Neural cell (in vitro differentiated cells): ENCODE results near the gene ACVR1B. TPM values are rescaled to one million over a fixed set of nuclear protein-coding genes. Genes with fewer than 3 reads are reported as not detected.

Experiments used
- H2AFZ ChIP-seq: fragments of 200-600, 300-800 bp; sonication (generic), shearing (Covaris generic); 2 replicates; pipeline ENCODE4 v1.6.0; 2014; ENCODE audit warnings: low read depth, mild to moderate bottlenecking, antibody characterized with exemption, low read length, moderate library complexity
- H3F3A ChIP-seq: fragments of 200-600 bp; shearing (Covaris generic); 2 replicates; pipeline ENCODE4 v1.6.1; 2016; ENCODE audit warnings: mild to moderate bottlenecking, moderate library complexity, mixed read lengths, antibody characterized with exemption, low read length; ENCODE audit not compliant: insufficient read depth, poor library complexity, severe bottlenecking
- H3K27ac ChIP-seq: fragments of 200-600, 300-800 bp; sonication (generic), shearing (Covaris generic); 2 replicates; pipeline ENCODE4 v1.5.1; 2014; ENCODE audit warnings: mild to moderate bottlenecking, low read length, moderate library complexity
- H3K27me3 ChIP-seq: fragments of 300-800, 200-600 bp; sonication (generic), shearing (Covaris generic); 2 replicates; pipeline ENCODE4 v1.6.0; 2014; ENCODE audit warnings: mild to moderate bottlenecking, low read depth, low read length, moderate library complexity; ENCODE audit not compliant: insufficient read depth
- H3K36me3 ChIP-seq: fragments of 300-800, 200-600 bp; sonication (generic), shearing (Covaris generic); 2 replicates; pipeline ENCODE4 v1.5.1; 2014; ENCODE audit warnings: mild to moderate bottlenecking, antibody characterized with exemption, low read length, moderate library complexity; ENCODE audit not compliant: insufficient read depth
- H3K4me2 ChIP-seq: fragments of 300-800, 200-600 bp; sonication (generic), shearing (Covaris generic); 2 replicates; pipeline ENCODE4 v1.6.0; 2014; ENCODE audit warnings: mild to moderate bottlenecking, low read length
- H3K4me3 ChIP-seq: fragments of 300-800, 200-600 bp; sonication (generic), shearing (Covaris generic); 2 replicates; pipeline ENCODE4 v1.5.1; 2014; ENCODE audit warnings: mild to moderate bottlenecking, low read length, moderate library complexity
- H3K79me2 ChIP-seq: fragments of 200-600 bp; shearing (Covaris generic); replicated peaks from 2 replicates; pipeline ENCODE4 v1.6.0; 2014; ENCODE audit warnings: mild to moderate bottlenecking, low read length, moderate library complexity; ENCODE audit not compliant: insufficient read depth
- H3K9ac ChIP-seq: fragments of 300-800, 200-600 bp; sonication (generic), shearing (Covaris generic); 2 replicates; pipeline ENCODE4 v1.6.1; 2016; ENCODE audit warnings: mild to moderate bottlenecking, low read length, mixed read lengths
- H3K9me2 ChIP-seq: fragments of 200-600 bp; shearing (Covaris generic); 2 replicates; pipeline ENCODE4 v1.6.1; 2016; ENCODE audit warnings: mild to moderate bottlenecking, low read length, mixed read lengths; ENCODE audit not compliant: insufficient read depth
- H3K9me3 ChIP-seq: fragments of 200-600, 300-800 bp; sonication (generic), shearing (Covaris generic); 2 replicates; pipeline ENCODE4 v1.6.1; 2016; ENCODE audit warnings: mild to moderate bottlenecking, mixed run types, low read length, moderate library complexity, mixed read lengths
- H4K20me1 ChIP-seq: fragments of 200-600 bp; shearing (Covaris generic); 2 replicates; pipeline ENCODE4 v1.6.1; 2016; ENCODE audit warnings: mild to moderate bottlenecking, mixed run types; ENCODE audit not compliant: insufficient read depth
- POLR2AphosphoS5 ChIP-seq: IDR thresholded peaks from 2 replicates; pipeline ENCODE4 v1.6.1; 2012
- REST ChIP-seq: IDR thresholded peaks from 2 replicates; pipeline ENCODE4 v1.6.1; 2012; ENCODE audit warnings: borderline replicate concordance
- TAF1 ChIP-seq: IDR thresholded peaks from 2 replicates; pipeline ENCODE4 v1.6.1; 2012; ENCODE audit warnings: low read depth
- polyA plus RNA-seq: library from polyadenylated mRNA; depleted of rRNA; stranded (reverse); fragments of >200 nt; gene quantifications from 2 replicates; pipeline ENCODE4 v1.2.3, GENCODE V29; 2014

Gene ACVR1B
- polyA plus RNA-seq, 1 donor from 2014 or later, result 47.2 TPM

- Histone ChIP-seq H3F3A (no peaks in the 10 kb centered on the region), H4K20me1 (no peaks in the 10 kb centered on the region), H3K9me2 (no peaks in the 10 kb centered on the region), H3K79me2 (no peaks in the 10 kb centered on the region), H3K9ac (no peak overlapping the region), H2AFZ (no peak overlapping the region), H3K4me3 (no peak overlapping the region), H3K9me3 (no peaks in the 10 kb centered on the region), H3K27ac (no peak overlapping the region), H3K36me3 (no peaks in the 10 kb centered on the region), H3K27me3 (no peaks in the 10 kb centered on the region), H3K4me2 (no peak overlapping the region)
- no peak for TF ChIP-seq TAF1
Observed at GRCh38 chr12:51932218-51933076, 19.1 kb upstream of the ACVR1B start.

GRCh38 chr12:51934080-51934479 is 17.4 kb upstream of the ACVR1B start:
- no peak overlapping the region for H3K4me3 ChIP-seq
- H3K4me2 ChIP-seq, result no peak overlapping the region
- H3K9ac ChIP-seq, result no peak overlapping the region
- no peaks in the 10 kb centered on the region for H3K27me3 ChIP-seq
- no peaks in the 10 kb centered on the region for H4K20me1 ChIP-seq
- H3K79me2 ChIP-seq, result no peaks in the 10 kb centered on the region
- H3K36me3 ChIP-seq, result no peaks in the 10 kb centered on the region
- H2AFZ ChIP-seq, result no peak overlapping the region
- H3K27ac ChIP-seq, result no peak overlapping the region
- no peaks in the 10 kb centered on the region for H3K9me2 ChIP-seq
- no peaks in the 10 kb centered on the region for H3K9me3 ChIP-seq
- no peaks in the 10 kb centered on the region for H3F3A ChIP-seq
- TF ChIP-seq POLR2AphosphoS5 (no peak), REST (no peak)

- no peak overlapping the region for H3K4me2 ChIP-seq
- no peaks in the 10 kb centered on the region for H3F3A ChIP-seq
- H3K27ac ChIP-seq, result no peak overlapping the region
- H3K9me3 ChIP-seq, result no peaks in the 10 kb centered on the region
- no peaks in the 10 kb centered on the region for H3K36me3 ChIP-seq
- H3K27me3 ChIP-seq, result no peaks in the 10 kb centered on the region
- no peak overlapping the region for H3K9ac ChIP-seq
- H2AFZ ChIP-seq, result no peak overlapping the region
- no peak overlapping the region for H3K4me3 ChIP-seq
- no peaks in the 10 kb centered on the region for H3K9me2 ChIP-seq
- H4K20me1 ChIP-seq, result no peaks in the 10 kb centered on the region
- H3K79me2 ChIP-seq, result no peaks in the 10 kb centered on the region
- TF ChIP-seq REST (no peak), TAF1 (no peak)
Observed at GRCh38 chr12:51937926-51938325, 13.6 kb upstream of the ACVR1B start.
